ENCODE results near the gene LDAF1. TPM values are rescaled to one million over a fixed set of nuclear protein-coding genes. Genes with fewer than 3 reads are reported as not detected.

The LDAF1 gene
- total RNA-seq, 4 donors from 2014 or later = 96.2 to 211 (median 200) TPM

DNA sequence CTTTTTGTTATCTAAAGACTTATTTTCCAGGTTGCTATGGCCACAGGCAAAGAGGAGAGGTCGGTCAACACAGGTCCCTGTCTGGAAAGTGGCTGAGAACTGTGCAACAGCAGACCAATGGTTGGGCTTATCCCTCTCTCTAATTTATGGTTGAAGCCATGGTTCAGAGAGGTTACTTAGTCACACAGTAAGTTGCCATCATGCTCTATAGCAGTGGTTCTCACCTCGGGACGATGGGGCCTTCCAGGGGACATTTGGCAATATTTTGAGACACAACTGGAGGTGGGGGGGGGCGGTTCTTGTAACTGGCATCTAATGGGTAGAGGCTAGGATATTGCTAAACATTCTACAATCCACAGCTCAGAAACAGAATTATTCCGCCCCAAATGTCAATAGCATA lies 842 bp upstream of the LDAF1 start:
- 49% methylated on average over 5 of the region's 5 CpGs for WGBS
- Histone ChIP-seq H3K36me3 (peaks cover 7% of the 10 kb centered on the region), H3K27me3 (no peaks in the 10 kb centered on the region), H3K4me1 (peaks cover 46% of the 10 kb centered on the region), H3K27ac (peak overlapping the region; percentile 95), H3K4me3 (peak overlapping the region; percentile 86), H3K9me3 (no peaks in the 10 kb centered on the region)
- TF ChIP-seq EP300 (IDR thresholded peaks at IDR 0.05) = no peak
- no peak for TF ChIP-seq CTCF (IDR thresholded peaks at IDR 0.05)
- TF ChIP-seq POLR2AphosphoS5 (IDR thresholded peaks at IDR 0.05) = no peak
- TF ChIP-seq POLR2A (IDR thresholded peaks at IDR 0.05) = no peak
- DNase-seq (ENCODE audit: low spot score in 2 of 2) = peak in 1 of 2 donors; percentile 64

DNA sequence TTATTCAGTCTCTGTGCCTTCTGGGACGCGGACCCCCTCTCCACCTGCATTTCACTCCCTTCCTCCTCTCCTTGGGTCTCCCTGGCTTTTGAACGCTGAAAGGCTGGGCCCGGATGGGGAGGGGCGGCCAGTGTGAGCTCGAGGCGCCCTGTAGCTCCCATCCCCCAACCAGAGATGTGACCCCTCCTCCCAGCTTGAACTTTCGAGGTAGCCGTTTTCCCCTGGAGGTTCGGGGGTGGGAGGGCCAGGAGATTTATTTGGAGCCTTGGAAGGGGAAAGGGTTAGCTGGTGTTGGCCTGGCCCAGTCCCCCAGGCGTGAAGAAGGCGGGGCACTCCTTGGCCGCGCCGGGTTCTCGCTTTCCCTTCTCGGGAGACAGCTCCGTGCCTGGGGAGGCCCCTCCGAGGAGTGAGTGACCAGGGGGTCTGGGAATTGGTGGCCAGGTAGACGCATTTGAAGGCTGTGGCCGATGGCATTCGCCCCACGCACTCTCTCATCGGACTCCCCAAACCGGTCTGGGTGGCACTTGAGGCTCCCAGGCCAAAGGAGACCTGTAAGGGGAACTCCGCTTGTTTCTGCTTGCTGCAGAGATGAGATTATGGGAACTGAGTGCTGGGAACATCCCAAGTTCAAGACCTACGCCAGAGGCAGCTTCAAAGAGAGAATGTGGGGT lies 942 bp downstream of the LDAF1 start:
- DNase-seq (ENCODE audit: low spot score in 2 of 2) = peak; percentile 79 to 83
- H3K4me3 ChIP-seq = peak overlapping the region; percentile 86
- no peaks in the 10 kb centered on the region for H3K9me3 ChIP-seq
- H3K36me3 ChIP-seq = peaks cover 14% of the 10 kb centered on the region
- WGBS = 4% methylated on average over 16 of the region's 27 CpGs
- no peak for TF ChIP-seq POLR2AphosphoS5 (IDR thresholded peaks at IDR 0.05)
- no peak for TF ChIP-seq CTCF (IDR thresholded peaks at IDR 0.05)
- TF ChIP-seq POLR2A (IDR thresholded peaks at IDR 0.05) = no peak
- TF ChIP-seq EP300 (IDR thresholded peaks at IDR 0.05) = no peak
- H3K27me3 ChIP-seq = no peaks in the 10 kb centered on the region
- H3K4me1 ChIP-seq = peaks cover 57% of the 10 kb centered on the region
- H3K27ac ChIP-seq = peak overlapping the region; percentile 95

DNA sequence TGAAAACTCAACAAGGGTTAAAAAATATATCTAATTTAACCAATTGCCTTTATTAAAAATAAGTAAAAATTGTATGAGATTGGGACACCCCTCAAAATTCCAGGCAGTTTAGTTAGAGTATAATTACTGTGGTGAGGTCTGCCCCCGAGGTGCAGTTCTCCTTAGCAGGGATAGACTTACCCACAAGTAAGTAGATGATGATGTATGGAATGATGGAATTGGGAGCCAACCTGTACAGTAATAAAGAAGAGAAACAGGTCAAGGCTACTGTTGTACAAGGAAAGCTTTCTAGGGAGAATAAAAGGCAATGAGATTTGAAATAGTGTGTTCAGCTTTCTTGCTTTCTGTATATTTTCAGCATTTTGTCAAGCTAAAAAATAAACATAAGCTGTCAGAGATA lies 1.8 kb downstream of the LDAF1 start:
- Histone ChIP-seq H3K4me3 (peak overlapping the region; percentile 86), H3K9me3 (no peaks in the 10 kb centered on the region), H3K27ac (peak overlapping the region; percentile 95), H3K36me3 (peaks cover 23% of the 10 kb centered on the region), H3K4me1 (peaks cover 59% of the 10 kb centered on the region), H3K27me3 (no peaks in the 10 kb centered on the region)
- WGBS = 26% methylated on average over 1 of the region's 1 CpG
- TF ChIP-seq CTCF (IDR thresholded peaks at IDR 0.05) (no peak), POLR2AphosphoS5 (IDR thresholded peaks at IDR 0.05) (no peak), POLR2A (IDR thresholded peaks at IDR 0.05) (no peak), EP300 (IDR thresholded peaks at IDR 0.05) (no peak)
- DNase-seq (ENCODE audit: low spot score in 2 of 2) = no peak

GRCh38 chr16:21161211-21161610 lies 2.7 kb downstream of the LDAF1 start:
- peaks cover 30% of the 10 kb centered on the region for H3K36me3 ChIP-seq
- TF ChIP-seq POLR2A (IDR thresholded peaks at IDR 0.05) (no peak), POLR2AphosphoS5 (IDR thresholded peaks at IDR 0.05) (no peak), CTCF (IDR thresholded peaks at IDR 0.05) (no peak)
- no peak overlapping the region for H3K4me3 ChIP-seq
- no peaks in the 10 kb centered on the region for H3K9me3 ChIP-seq
- H3K27me3 ChIP-seq = no peaks in the 10 kb centered on the region
- DNase-seq (ENCODE audit: low spot score in 2 of 2) = no peak
- 56% methylated on average over 2 of the region's 2 CpGs for WGBS
- H3K4me1 ChIP-seq = peaks cover 59% of the 10 kb centered on the region
- H3K27ac ChIP-seq = no peak overlapping the region

- Histone ChIP-seq H3K27me3 (no peaks in the 10 kb centered on the region), H3K4me1 (peaks cover 50% of the 10 kb centered on the region), H3K36me3 (peaks cover 42% of the 10 kb centered on the region), H3K9me3 (no peaks in the 10 kb centered on the region), H3K27ac (peak overlapping the region; percentile 59), H3K4me3 (no peak overlapping the region)
- TF ChIP-seq CTCF (IDR thresholded peaks at IDR 0.05) = no peak
- no peak for TF ChIP-seq POLR2A (IDR thresholded peaks at IDR 0.05)
- TF ChIP-seq POLR2AphosphoS5 (IDR thresholded peaks at IDR 0.05) = no peak
- TF ChIP-seq EP300 (IDR thresholded peaks at IDR 0.05) = no peak
- 32% methylated on average over 7 of the region's 7 CpGs for WGBS
- peak in 1 of 2 donors; percentile 67 for DNase-seq (ENCODE audit: low spot score in 2 of 2)
These were observed 4.2 kb downstream of the LDAF1 start for GRCh38 chr16:21162661-21163151.
